Measurements from ENCODE around the gene AKAP5. TPM values are rescaled to one million over a fixed set of nuclear protein-coding genes. Genes with fewer than 3 reads are reported as not detected.

The AKAP5 gene
- total RNA-seq, 4 donors from 2014 or later: 0.08 to 0.56 (median 0.34) TPM

- Histone ChIP-seq H3K4me3 (no peak overlapping the region), H3K4me1 (no peaks in the 10 kb centered on the region), H3K27ac (no peak overlapping the region), H3K36me3 (no peaks in the 10 kb centered on the region), H3K9me3 (no peaks in the 10 kb centered on the region), H3K27me3 (no peaks in the 10 kb centered on the region)
- TF ChIP-seq CTCF (IDR thresholded peaks at IDR 0.05) (no peak), POLR2A (IDR thresholded peaks at IDR 0.05) (no peak), POLR2AphosphoS5 (IDR thresholded peaks at IDR 0.05) (no peak), EP300 (IDR thresholded peaks at IDR 0.05) (no peak)
- no peak for DNase-seq (ENCODE audit: low spot score in 2 of 2)
- 86% methylated on average over 8 of the region's 8 CpGs for WGBS
Observed at GRCh38 chr14:64475585-64476273, 10.4 kb downstream of the AKAP5 start.

DNA sequence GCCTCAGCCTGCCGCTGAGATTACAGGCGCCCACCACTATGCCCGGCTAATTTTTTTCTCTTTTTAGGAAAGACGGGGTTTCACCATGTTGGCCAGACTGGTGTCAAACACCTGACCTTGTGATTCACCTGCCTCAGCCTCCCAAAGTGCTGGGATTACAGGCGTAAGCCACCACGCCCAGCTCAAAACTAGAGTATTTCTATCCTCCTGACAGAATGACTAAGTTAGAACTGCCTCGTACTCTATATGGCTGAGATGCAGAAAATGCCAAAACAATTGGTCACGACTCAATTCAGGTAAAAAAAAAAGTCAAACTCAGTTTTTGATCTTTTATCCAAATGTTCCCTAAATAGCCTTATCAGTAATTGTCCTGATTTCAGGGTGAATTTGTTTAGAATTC is 11.1 kb downstream of the AKAP5 start:
- 95% methylated on average over 8 of the region's 8 CpGs for WGBS
- H3K4me1 ChIP-seq: no peaks in the 10 kb centered on the region

DNA sequence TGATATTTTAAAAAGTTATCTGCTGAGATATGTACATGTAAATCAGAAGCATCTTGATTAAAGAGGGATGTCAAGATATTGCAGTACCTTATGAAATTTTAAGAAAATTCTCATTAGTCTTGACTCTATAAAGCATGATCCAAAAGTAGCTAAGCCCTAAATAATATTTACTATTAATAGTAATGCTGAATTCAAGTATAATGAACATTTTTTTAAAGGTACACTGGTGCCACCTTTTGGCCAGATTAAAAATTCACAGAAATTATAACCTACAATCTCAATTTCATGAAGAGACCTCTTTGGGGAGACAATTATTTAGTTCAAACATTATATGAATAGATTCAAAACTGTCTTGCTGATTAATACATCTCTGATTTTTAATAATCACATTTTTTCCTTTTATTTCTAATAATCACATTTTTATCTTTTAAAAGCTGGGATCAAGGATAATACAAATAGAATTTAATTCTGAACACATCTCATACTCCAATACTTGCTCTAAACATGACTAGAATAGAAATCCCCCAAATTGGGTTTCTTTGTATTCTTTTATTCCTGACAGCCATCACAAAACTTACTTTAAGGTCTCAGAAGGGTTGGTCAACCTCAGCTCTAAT is 13.4 kb downstream of the AKAP5 start:
- peaks cover 8% of the 10 kb centered on the region for H3K36me3 ChIP-seq
- H3K4me3 ChIP-seq: no peak overlapping the region
- no peaks in the 10 kb centered on the region for H3K4me1 ChIP-seq
- H3K27me3 ChIP-seq: no peaks in the 10 kb centered on the region
- H3K27ac ChIP-seq: no peak overlapping the region
- no peaks in the 10 kb centered on the region for H3K9me3 ChIP-seq
- DNase-seq (ENCODE audit: low spot score in 2 of 2): no peak
- TF ChIP-seq POLR2A (IDR thresholded peaks at IDR 0.05): no peak
- TF ChIP-seq EP300 (IDR thresholded peaks at IDR 0.05): no peak
- TF ChIP-seq POLR2AphosphoS5 (IDR thresholded peaks at IDR 0.05): no peak
- no peak for TF ChIP-seq CTCF (IDR thresholded peaks at IDR 0.05)

More for the DNA sequence above, 11.1 kb downstream of the AKAP5 start:
- Histone ChIP-seq H3K9me3 (no peaks in the 10 kb centered on the region), H3K27me3 (no peaks in the 10 kb centered on the region), H3K27ac (no peak overlapping the region), H3K36me3 (peaks cover 3% of the 10 kb centered on the region), H3K4me3 (no peak overlapping the region)
- TF ChIP-seq CTCF (IDR thresholded peaks at IDR 0.05) (no peak), EP300 (IDR thresholded peaks at IDR 0.05) (no peak), POLR2AphosphoS5 (IDR thresholded peaks at IDR 0.05) (no peak), POLR2A (IDR thresholded peaks at IDR 0.05) (no peak)
- DNase-seq (ENCODE audit: low spot score in 2 of 2): no peak

DNA sequence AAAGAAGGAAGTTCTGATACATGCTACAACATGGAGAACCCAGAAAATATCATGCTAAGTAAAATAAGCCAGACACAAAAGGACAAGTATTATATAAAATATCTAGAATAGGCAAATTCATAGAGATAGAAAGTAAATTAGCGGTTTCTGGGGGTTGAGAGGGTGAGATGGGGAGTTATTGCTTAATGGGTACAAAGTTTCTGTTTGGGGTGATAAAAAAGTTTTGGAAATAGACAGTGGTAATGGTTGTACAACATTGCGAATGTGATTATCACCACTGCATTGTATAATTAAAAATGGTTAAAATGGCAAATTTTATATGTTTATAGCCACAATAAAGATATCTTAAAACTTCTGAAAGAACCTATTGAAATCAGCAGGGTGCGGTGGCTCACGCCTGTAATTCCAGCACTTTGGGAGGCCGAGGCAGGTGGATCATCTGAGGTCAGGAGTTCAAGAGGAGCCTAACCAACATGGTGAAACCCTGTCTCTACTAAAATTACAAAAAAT is 23.3 kb downstream of the AKAP5 start:
- Histone ChIP-seq H3K9me3 (no peaks in the 10 kb centered on the region), H3K4me1 (no peaks in the 10 kb centered on the region), H3K36me3 (peaks cover 54% of the 10 kb centered on the region), H3K27me3 (no peaks in the 10 kb centered on the region), H3K4me3 (no peak overlapping the region), H3K27ac (no peak overlapping the region)
- TF ChIP-seq POLR2A (IDR thresholded peaks at IDR 0.05) (no peak), POLR2AphosphoS5 (IDR thresholded peaks at IDR 0.05) (no peak), EP300 (IDR thresholded peaks at IDR 0.05) (no peak), CTCF (IDR thresholded peaks at IDR 0.05) (no peak)
- no peak for DNase-seq (ENCODE audit: low spot score in 2 of 2)
- 88% methylated on average over 5 of the region's 5 CpGs for WGBS

- no peaks in the 10 kb centered on the region for H3K27me3 ChIP-seq
- H3K9me3 ChIP-seq: no peaks in the 10 kb centered on the region
- peaks cover 53% of the 10 kb centered on the region for H3K36me3 ChIP-seq
- no peak for TF ChIP-seq POLR2AphosphoS5 (IDR thresholded peaks at IDR 0.05)
- no peak for TF ChIP-seq CTCF (IDR thresholded peaks at IDR 0.05)
- TF ChIP-seq EP300 (IDR thresholded peaks at IDR 0.05): no peak
- TF ChIP-seq POLR2A (IDR thresholded peaks at IDR 0.05): no peak
- no peak overlapping the region for H3K4me3 ChIP-seq
- H3K27ac ChIP-seq: no peak overlapping the region
- DNase-seq (ENCODE audit: low spot score in 2 of 2): no peak
- no peaks in the 10 kb centered on the region for H3K4me1 ChIP-seq
- WGBS: 75% methylated on average over 2 of the region's 2 CpGs
Observed at GRCh38 chr14:64491637-64492036, 26.3 kb downstream of the AKAP5 start.

Data from suprapubic skin (tissue), 4 donors.